C1 segment of cervical spinal cord (tissue), 14 donors: Measurements from ENCODE around the gene TRDN.
A peak's percentile ranks its signal among the peaks of the same experiment; 100 is the strongest.
"Not testable (repeated sequence)": the region's sequence is repeated elsewhere in the genome, so short reads cannot be mapped to it uniquely, and the experiment has no call there.

Experiments
- DNase-seq, 14 donors: peaks; one replicate each; lab custom pipeline; 2025; lab: John Stamatoyannopoulos, UW

Gene TRDN

GRCh38 chr6:123629258-123629941 is 7.3 kb downstream of the TRDN start:
- no peak for DNase-seq

GRCh38 chr6:123625696-123626095 is 11.1 kb downstream of the TRDN start:
- DNase-seq, result no peak

- no peak for DNase-seq
These were observed 14.0 kb downstream of the TRDN start for GRCh38 chr6:123622780-123623179.

- no peak for DNase-seq
These were observed 17.6 kb downstream of the TRDN start for GRCh38 chr6:123619156-123619555.

GRCh38 chr6:123616942-123617341 is 19.8 kb downstream of the TRDN start:
- no peak for DNase-seq

GRCh38 chr6:123616016-123616415 is 20.7 kb downstream of the TRDN start:
- no peak for DNase-seq

GRCh38 chr6:123610779-123611178 is 26.0 kb downstream of the TRDN start:
- DNase-seq, result no peak

- no peak for DNase-seq
These were observed 32.7 kb downstream of the TRDN start for GRCh38 chr6:123604067-123604466.

GRCh38 chr6:123598011-123598410 is 38.7 kb downstream of the TRDN start:
- no peak for DNase-seq

GRCh38 chr6:123594776-123595175 is 42.0 kb downstream of the TRDN start:
- no peak for DNase-seq

GRCh38 chr6:123592426-123592825 is 44.3 kb downstream of the TRDN start:
- no peak for DNase-seq

GRCh38 chr6:123589973-123590372 is 46.8 kb downstream of the TRDN start:
- no peak for DNase-seq

GRCh38 chr6:123589317-123589716 is 47.4 kb downstream of the TRDN start:
- DNase-seq, result no peak

- DNase-seq, result no peak
These were observed 48.2 kb downstream of the TRDN start for GRCh38 chr6:123588546-123588895.

- no peak for DNase-seq
These were observed 48.8 kb downstream of the TRDN start for GRCh38 chr6:123587838-123588545.

- DNase-seq, result not testable (repeated sequence)
These were observed 49.3 kb downstream of the TRDN start for GRCh38 chr6:123587407-123587806.

- DNase-seq, result no peak
These were observed 56.4 kb downstream of the TRDN start for GRCh38 chr6:123580331-123580730.

GRCh38 chr6:123575188-123575587 is 61.6 kb downstream of the TRDN start:
- DNase-seq, result no peak

- DNase-seq, result peak in 2 of 14 donors; percentile 1 to 7
These were observed 65.7 kb downstream of the TRDN start for GRCh38 chr6:123570813-123571684.

- DNase-seq, result no peak
These were observed 67.2 kb downstream of the TRDN start for GRCh38 chr6:123569575-123569974.

GRCh38 chr6:123565529-123565928 is 71.2 kb downstream of the TRDN start:
- DNase-seq, result no peak

- DNase-seq, result no peak
These were observed 72.4 kb downstream of the TRDN start for GRCh38 chr6:123564361-123564760.
